ENCODE data around the gene STX17. TPM values are rescaled to one million over a fixed set of nuclear protein-coding genes. Genes with fewer than 3 reads are reported as not detected.

Gene STX17
- total RNA-seq, 1 donor, result 32.2 TPM

DNA sequence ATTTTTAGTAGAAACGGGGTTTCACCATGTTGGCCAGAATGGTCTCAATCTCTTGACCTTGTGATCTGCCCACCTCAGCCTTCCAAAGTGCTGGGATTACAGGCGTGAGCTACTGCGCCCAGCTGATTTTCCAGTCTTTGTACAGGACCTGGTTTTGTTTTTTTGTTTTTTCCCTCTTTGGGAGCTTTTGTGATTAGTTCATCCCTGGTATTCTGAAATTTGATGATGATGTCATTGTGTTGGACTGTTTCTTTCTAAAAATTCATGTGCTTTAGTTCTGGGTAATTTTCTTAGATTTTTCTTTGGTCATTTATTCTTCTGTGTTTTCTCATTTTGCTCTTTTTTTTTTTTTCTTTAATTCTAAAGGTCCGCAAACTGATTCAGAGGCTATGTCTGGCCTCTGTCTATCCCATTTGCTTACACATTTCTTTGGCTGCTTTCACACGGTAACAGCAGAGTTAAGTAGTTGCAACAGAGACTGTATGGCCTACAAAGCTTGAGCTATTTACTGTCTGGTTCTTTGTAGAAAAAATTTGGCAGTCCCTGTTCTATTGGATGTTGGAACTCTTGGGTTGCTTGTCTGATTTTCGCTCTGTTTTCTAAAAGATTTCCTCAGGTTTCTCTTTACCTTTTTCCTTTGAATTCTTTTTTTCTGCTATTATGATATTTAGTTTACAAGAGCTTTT lies 24.8 kb downstream of the STX17 start:
- no peak overlapping the region for H2AFZ ChIP-seq (ENCODE audit: low read length)
- no peaks in the 10 kb centered on the region for H3K79me2 ChIP-seq (ENCODE audit: insufficient read depth, low read length)
- no peaks in the 10 kb centered on the region for H3K36me3 ChIP-seq (ENCODE audit: insufficient read depth, low read length)
- no peaks in the 10 kb centered on the region for H4K20me1 ChIP-seq (ENCODE audit: insufficient read depth, low read length)
- H3K4me3 ChIP-seq (ENCODE audit: insufficient read depth, low read length), result no peak overlapping the region
- H3K27me3 ChIP-seq (ENCODE audit: insufficient read depth, low read length), result no peaks in the 10 kb centered on the region
- H3K4me2 ChIP-seq (ENCODE audit: insufficient read depth, low read length), result no peak overlapping the region
- no peak for DNase-seq (ENCODE audit: insufficient read length, low spot score, missing footprints)
- TF ChIP-seq, protein P1, sequence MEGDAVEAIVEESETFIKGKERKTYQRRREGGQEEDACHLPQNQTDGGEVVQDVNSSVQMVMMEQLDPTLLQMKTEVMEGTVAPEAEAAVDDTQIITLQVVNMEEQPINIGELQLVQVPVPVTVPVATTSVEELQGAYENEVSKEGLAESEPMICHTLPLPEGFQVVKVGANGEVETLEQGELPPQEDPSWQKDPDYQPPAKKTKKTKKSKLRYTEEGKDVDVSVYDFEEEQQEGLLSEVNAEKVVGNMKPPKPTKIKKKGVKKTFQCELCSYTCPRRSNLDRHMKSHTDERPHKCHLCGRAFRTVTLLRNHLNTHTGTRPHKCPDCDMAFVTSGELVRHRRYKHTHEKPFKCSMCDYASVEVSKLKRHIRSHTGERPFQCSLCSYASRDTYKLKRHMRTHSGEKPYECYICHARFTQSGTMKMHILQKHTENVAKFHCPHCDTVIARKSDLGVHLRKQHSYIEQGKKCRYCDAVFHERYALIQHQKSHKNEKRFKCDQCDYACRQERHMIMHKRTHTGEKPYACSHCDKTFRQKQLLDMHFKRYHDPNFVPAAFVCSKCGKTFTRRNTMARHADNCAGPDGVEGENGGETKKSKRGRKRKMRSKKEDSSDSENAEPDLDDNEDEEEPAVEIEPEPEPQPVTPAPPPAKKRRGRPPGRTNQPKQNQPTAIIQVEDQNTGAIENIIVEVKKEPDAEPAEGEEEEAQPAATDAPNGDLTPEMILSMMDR (IDR thresholded peaks at IDR 0.05; ENCODE audit: extremely low read depth, low read depth, low read length), result no peak
- H3K9me3 ChIP-seq (ENCODE audit: low read depth, low read length), result no peaks in the 10 kb centered on the region
- no peak overlapping the region for H3K27ac ChIP-seq (ENCODE audit: low read depth, low read length)
- H3K4me1 ChIP-seq (ENCODE audit: insufficient read depth, low read length), result peaks cover 3% of the 10 kb centered on the region

DNA sequence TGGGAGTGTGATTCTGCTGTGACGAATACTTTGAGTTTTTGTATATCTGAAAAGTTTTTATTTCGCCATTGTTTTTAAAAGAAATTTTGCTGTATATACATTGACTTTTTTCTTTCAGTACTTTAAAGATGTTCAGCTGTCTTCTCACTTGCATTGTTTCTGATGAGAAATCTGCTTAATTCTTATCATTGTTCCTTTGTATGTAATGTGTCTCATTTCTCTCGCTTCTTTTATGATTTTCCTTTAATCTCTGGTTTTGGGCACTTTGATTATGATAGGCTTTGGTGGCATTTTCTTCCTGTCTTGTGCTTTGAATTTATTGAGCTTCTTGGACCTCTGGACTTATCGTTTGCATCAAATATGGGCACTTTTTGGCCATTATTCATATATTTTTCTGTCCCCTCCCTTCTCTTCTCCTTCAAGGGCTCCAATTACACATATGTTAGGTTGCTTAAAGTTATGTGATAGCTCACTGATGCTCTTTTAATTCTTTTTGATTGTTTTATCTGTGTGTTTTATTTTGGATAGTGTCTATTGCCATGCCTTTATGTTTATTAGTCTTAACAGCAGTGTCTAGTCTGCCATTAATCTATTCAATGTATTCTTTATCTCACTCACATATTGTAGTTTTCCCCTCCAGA lies 30.6 kb downstream of the STX17 start:
- H3K79me2 ChIP-seq (ENCODE audit: insufficient read depth, low read length), result peaks cover 2% of the 10 kb centered on the region
- no peaks in the 10 kb centered on the region for H3K9me3 ChIP-seq (ENCODE audit: low read depth, low read length)
- no peaks in the 10 kb centered on the region for H3K36me3 ChIP-seq (ENCODE audit: insufficient read depth, low read length)
- no peaks in the 10 kb centered on the region for H4K20me1 ChIP-seq (ENCODE audit: insufficient read depth, low read length)
- no peaks in the 10 kb centered on the region for H3K27me3 ChIP-seq (ENCODE audit: insufficient read depth, low read length)
- DNase-seq (ENCODE audit: insufficient read length, low spot score, missing footprints), result no peak
- no peak overlapping the region for H3K4me2 ChIP-seq (ENCODE audit: insufficient read depth, low read length)
- no peak overlapping the region for H3K27ac ChIP-seq (ENCODE audit: low read depth, low read length)
- no peak overlapping the region for H2AFZ ChIP-seq (ENCODE audit: low read length)
- H3K4me3 ChIP-seq (ENCODE audit: insufficient read depth, low read length), result no peak overlapping the region
- H3K4me1 ChIP-seq (ENCODE audit: insufficient read depth, low read length), result no peaks in the 10 kb centered on the region
- TF ChIP-seq, protein P1 (IDR thresholded peaks at IDR 0.05; ENCODE audit: extremely low read depth, low read depth, low read length), result no peak

DNA sequence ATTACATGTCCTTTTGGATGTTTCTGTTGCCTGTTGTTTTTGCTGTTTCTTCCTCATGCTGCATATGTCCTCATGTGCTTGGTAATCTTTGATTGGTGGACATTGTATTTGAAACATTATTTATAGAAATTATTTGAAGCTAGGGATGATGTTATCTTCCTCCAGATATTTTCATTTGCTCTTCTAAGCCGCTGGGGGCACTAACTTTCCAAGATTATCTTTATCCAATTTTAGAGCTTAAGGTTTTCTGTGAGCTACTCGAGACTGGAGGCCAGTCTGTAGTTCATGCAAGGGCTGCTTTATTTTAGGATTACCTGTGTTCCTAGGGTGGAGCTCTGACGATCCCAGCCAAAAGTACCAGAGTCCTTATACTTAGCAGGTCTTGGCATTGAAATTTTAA lies 40.9 kb downstream of the STX17 start:
- no peak overlapping the region for H3K4me2 ChIP-seq (ENCODE audit: insufficient read depth, low read length)
- H3K9me3 ChIP-seq (ENCODE audit: low read depth, low read length), result no peaks in the 10 kb centered on the region
- DNase-seq (ENCODE audit: insufficient read length, low spot score, missing footprints), result no peak
- H2AFZ ChIP-seq (ENCODE audit: low read length), result no peak overlapping the region
- TF ChIP-seq, protein P1 (IDR thresholded peaks at IDR 0.05; ENCODE audit: extremely low read depth, low read depth, low read length), result peak; percentile 17
- H4K20me1 ChIP-seq (ENCODE audit: insufficient read depth, low read length), result no peaks in the 10 kb centered on the region
- no peak overlapping the region for H3K27ac ChIP-seq (ENCODE audit: low read depth, low read length)
- no peaks in the 10 kb centered on the region for H3K27me3 ChIP-seq (ENCODE audit: insufficient read depth, low read length)
- no peak overlapping the region for H3K4me3 ChIP-seq (ENCODE audit: insufficient read depth, low read length)
- no peaks in the 10 kb centered on the region for H3K36me3 ChIP-seq (ENCODE audit: insufficient read depth, low read length)
- H3K4me1 ChIP-seq (ENCODE audit: insufficient read depth, low read length), result no peaks in the 10 kb centered on the region
- H3K79me2 ChIP-seq (ENCODE audit: insufficient read depth, low read length), result peaks cover 4% of the 10 kb centered on the region

DNA sequence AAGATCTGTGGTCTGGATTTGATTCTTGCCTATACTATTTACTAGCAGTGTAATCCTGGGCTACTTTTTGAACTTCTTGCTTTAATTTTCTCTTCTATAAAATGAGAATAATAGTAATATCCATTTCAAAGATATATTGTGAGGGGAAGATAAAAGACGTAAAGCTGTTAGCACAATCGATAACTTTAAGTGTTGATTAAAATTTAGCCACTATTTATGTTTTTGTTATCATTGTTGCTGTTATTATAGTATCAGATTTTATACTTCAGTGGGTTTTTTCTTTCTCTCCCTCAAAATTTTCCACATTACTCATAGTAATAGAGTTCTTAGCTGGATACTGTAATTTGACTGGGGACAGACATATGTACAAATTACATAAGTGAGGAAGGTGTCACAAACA lies 42.0 kb downstream of the STX17 start:
- Histone ChIP-seq H4K20me1 (ENCODE audit: insufficient read depth, low read length) (no peaks in the 10 kb centered on the region), H3K9me3 (ENCODE audit: low read depth, low read length) (no peaks in the 10 kb centered on the region), H3K27ac (ENCODE audit: low read depth, low read length) (no peak overlapping the region), H3K79me2 (ENCODE audit: insufficient read depth, low read length) (peaks cover 4% of the 10 kb centered on the region), H3K4me3 (ENCODE audit: insufficient read depth, low read length) (no peak overlapping the region), H3K4me2 (ENCODE audit: insufficient read depth, low read length) (no peak overlapping the region), H3K27me3 (ENCODE audit: insufficient read depth, low read length) (no peaks in the 10 kb centered on the region), H3K4me1 (ENCODE audit: insufficient read depth, low read length) (no peaks in the 10 kb centered on the region), H2AFZ (ENCODE audit: low read length) (no peak overlapping the region), H3K36me3 (ENCODE audit: insufficient read depth, low read length) (no peaks in the 10 kb centered on the region)
- TF ChIP-seq, protein P1 (IDR thresholded peaks at IDR 0.05; ENCODE audit: extremely low read depth, low read depth, low read length), result no peak
- no peak for DNase-seq (ENCODE audit: insufficient read length, low spot score, missing footprints)

Data from osteoblast (primary cell).